ENCODE results near the gene LRRN3.

- TF ChIP-seq CTCF (conservative IDR thresholded peaks at IDR 0.05 in 1 of 2, IDR thresholded peaks at IDR 0.05 in 1 of 2; ENCODE audit: low read depth in 1 of 2, low read length in 2 of 2) (no peak), EZH2 (IDR thresholded peaks at IDR 0.05; ENCODE audit: low read length, missing control alignments) (no peak)
These were observed 27.8 kb upstream of the LRRN3 start for GRCh38 chr7:111063166-111063565.

Measured in fibroblast of lung (primary cell).